HCT116 (cell line): ENCODE measurements around the gene DNAH10.

Experiments used
- ATF3 ChIP-seq: IDR thresholded peaks from 2 replicates; pipeline ENCODE4 v1.6.1; 2012
- CTCF ChIP-seq, 3 experiments: fragments of 200-600 bp in 1 of 3; sonication (generic) in 1 of 3; IDR thresholded peaks in 2 of 3; conservative IDR thresholded peaks in 1 of 3; 2 replicates each; pipeline ENCODE4 v1.5.1; 2012 to 2017; ENCODE audit warnings: low read depth in 2 of 3, low read length in 2 of 3, antibody characterized with exemption in 1 of 3, borderline replicate concordance in 1 of 3, control low read depth in 1 of 3, mild to moderate bottlenecking in 1 of 3, mixed read lengths in 1 of 3, mixed run types in 1 of 3, moderate library complexity in 1 of 3; ENCODE audit not compliant: insufficient read depth in 1 of 3
- EZH2 ChIP-seq: fragments of 200-600 bp; sonication (generic); IDR thresholded peaks from 2 replicates; pipeline ENCODE4 v1.6.1; 2017; ENCODE audit warnings: antibody characterized with exemption, mixed run types
- EZH2phosphoT487 ChIP-seq: fragments of 200-600 bp; IDR thresholded peaks from 2 replicates; pipeline ENCODE4 v1.6.1; 2018; ENCODE audit warnings: antibody characterized with exemption, borderline replicate concordance
- MAX ChIP-seq: IDR thresholded peaks from 2 replicates; pipeline ENCODE4 v1.6.1; 2012
- POLR2A ChIP-seq: IDR thresholded peaks from 2 replicates; pipeline ENCODE4 v1.7.0; 2011; ENCODE audit warnings: borderline replicate concordance; ENCODE audit not compliant: insufficient read depth, insufficient read length; ENCODE audit errors: extremely low read depth
- TCF7L2 ChIP-seq: IDR thresholded peaks from 2 replicates; pipeline ENCODE4 v1.7.0; 2011; ENCODE audit warnings: borderline replicate concordance, inconsistent platforms; ENCODE audit not compliant: insufficient read depth, insufficient read length; ENCODE audit errors: extremely low read depth
- ZNF274 ChIP-seq: fragments of 200-500 bp; sonication (Bioruptor generic); IDR thresholded peaks from 2 replicates; pipeline ENCODE4 v1.6.1; 2014; ENCODE audit warnings: mild to moderate bottlenecking, low read depth, low read length, inconsistent platforms
- TF ChIP-seq, protein P1 (sequence below): IDR thresholded peaks from 2 replicates; pipeline ENCODE4 v1.6.1; 2011; ENCODE audit warnings: mild to moderate bottlenecking, low read length, moderate library complexity; ENCODE audit not compliant: insufficient replicate concordance; ENCODE audit errors: extremely low read depth
- TF ChIP-seq, protein P2 (sequence below): IDR thresholded peaks from 2 replicates; pipeline ENCODE4 v1.6.1; 2012; ENCODE audit warnings: low read depth

DNA sequence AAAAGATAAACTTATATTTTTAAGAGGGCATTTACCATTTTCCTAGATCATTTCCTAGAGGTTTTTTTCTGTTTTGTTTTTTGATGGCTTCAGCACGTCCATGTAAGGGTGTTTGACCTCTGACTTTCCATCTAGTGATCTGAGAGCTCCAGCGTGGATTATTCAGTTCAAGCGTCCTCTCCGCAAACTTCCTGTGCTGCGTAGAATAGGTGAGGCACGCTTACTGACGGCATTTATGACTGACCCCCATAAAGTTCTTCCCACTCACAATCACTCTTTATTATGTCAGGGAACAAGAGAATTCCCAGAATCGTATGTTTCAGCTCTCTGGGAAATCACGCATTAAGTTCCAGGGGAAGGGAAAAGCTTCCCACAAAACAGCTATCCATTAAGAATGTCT is 194.1 kb downstream of the DNAH10 start:
- no peak for TF ChIP-seq CTCF (IDR thresholded peaks at IDR 0.05 in 2 of 3, conservative IDR thresholded peaks at IDR 0.05 in 1 of 3; ENCODE audit: borderline replicate concordance in 1 of 3, insufficient read depth in 1 of 3, low read depth in 2 of 3, low read length in 2 of 3)
- TF ChIP-seq POLR2A: no peak
- no peak for TF ChIP-seq EZH2
- no peak for TF ChIP-seq MAX
- no peak for TF ChIP-seq ZNF274
- TF ChIP-seq, protein P1, sequence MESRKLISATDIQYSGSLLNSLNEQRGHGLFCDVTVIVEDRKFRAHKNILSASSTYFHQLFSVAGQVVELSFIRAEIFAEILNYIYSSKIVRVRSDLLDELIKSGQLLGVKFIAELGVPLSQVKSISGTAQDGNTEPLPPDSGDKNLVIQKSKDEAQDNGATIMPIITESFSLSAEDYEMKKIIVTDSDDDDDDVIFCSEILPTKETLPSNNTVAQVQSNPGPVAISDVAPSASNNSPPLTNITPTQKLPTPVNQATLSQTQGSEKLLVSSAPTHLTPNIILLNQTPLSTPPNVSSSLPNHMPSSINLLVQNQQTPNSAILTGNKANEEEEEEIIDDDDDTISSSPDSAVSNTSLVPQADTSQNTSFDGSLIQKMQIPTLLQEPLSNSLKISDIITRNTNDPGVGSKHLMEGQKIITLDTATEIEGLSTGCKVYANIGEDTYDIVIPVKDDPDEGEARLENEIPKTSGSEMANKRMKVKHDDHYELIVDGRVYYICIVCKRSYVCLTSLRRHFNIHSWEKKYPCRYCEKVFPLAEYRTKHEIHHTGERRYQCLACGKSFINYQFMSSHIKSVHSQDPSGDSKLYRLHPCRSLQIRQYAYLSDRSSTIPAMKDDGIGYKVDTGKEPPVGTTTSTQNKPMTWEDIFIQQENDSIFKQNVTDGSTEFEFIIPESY: no peak
- TF ChIP-seq EZH2phosphoT487: no peak
- TF ChIP-seq, protein P2, sequence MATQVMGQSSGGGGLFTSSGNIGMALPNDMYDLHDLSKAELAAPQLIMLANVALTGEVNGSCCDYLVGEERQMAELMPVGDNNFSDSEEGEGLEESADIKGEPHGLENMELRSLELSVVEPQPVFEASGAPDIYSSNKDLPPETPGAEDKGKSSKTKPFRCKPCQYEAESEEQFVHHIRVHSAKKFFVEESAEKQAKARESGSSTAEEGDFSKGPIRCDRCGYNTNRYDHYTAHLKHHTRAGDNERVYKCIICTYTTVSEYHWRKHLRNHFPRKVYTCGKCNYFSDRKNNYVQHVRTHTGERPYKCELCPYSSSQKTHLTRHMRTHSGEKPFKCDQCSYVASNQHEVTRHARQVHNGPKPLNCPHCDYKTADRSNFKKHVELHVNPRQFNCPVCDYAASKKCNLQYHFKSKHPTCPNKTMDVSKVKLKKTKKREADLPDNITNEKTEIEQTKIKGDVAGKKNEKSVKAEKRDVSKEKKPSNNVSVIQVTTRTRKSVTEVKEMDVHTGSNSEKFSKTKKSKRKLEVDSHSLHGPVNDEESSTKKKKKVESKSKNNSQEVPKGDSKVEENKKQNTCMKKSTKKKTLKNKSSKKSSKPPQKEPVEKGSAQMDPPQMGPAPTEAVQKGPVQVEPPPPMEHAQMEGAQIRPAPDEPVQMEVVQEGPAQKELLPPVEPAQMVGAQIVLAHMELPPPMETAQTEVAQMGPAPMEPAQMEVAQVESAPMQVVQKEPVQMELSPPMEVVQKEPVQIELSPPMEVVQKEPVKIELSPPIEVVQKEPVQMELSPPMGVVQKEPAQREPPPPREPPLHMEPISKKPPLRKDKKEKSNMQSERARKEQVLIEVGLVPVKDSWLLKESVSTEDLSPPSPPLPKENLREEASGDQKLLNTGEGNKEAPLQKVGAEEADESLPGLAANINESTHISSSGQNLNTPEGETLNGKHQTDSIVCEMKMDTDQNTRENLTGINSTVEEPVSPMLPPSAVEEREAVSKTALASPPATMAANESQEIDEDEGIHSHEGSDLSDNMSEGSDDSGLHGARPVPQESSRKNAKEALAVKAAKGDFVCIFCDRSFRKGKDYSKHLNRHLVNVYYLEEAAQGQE: no peak
- TF ChIP-seq ATF3: no peak
- no peak for TF ChIP-seq TCF7L2
